Chondrocyte (in vitro differentiated cells): Measurements from ENCODE around the gene CPA5. TPM values are rescaled to one million over a fixed set of nuclear protein-coding genes. Genes with fewer than 3 reads are reported as not detected.

Source experiments
- DNase-seq: peaks from one replicate; pipeline ENCODE4 v3.0.0; 2021; ENCODE audit warnings: mixed read lengths, low spot score
- H3K27ac Mint-ChIP-seq: one replicate; pipeline ENCODE4 v1.8.0; 2021; ENCODE audit warnings: mild to moderate bottlenecking, moderate library complexity, mixed read lengths; ENCODE audit not compliant: unreplicated experiment
- H3K27me3 Mint-ChIP-seq: 2 replicates; pipeline ENCODE4 v1.8.0; 2021; ENCODE audit warnings: low read depth, mixed read lengths
- H3K36me3 Mint-ChIP-seq: 2 replicates; pipeline ENCODE4 v1.8.0; 2021; ENCODE audit warnings: low read depth, mixed read lengths
- H3K4me1 Mint-ChIP-seq: 2 replicates; pipeline ENCODE4 v1.8.0; 2021; ENCODE audit warnings: low read depth, mild to moderate bottlenecking, mixed read lengths
- H3K4me3 Mint-ChIP-seq: one replicate; pipeline ENCODE4 v1.8.0; 2021; ENCODE audit warnings: mild to moderate bottlenecking, moderate library complexity, mixed read lengths; ENCODE audit not compliant: unreplicated experiment
- H3K9me3 Mint-ChIP-seq: 2 replicates; pipeline ENCODE4 v1.8.0; 2021; ENCODE audit warnings: low read depth, mixed read lengths
- total RNA-seq: library from RNA; stranded (reverse); gene quantifications from 3 replicates; pipeline ENCODE4 v1.2.1, GENCODE V29; 2021
- TF ChIP-seq, protein P1 (sequence below): fragments of 200-600 bp; sonication (generic); IDR thresholded peaks from 2 replicates; pipeline ENCODE4 v1.5.0; 2021; ENCODE audit warnings: antibody characterized with exemption, mild to moderate bottlenecking, moderate library complexity

Gene CPA5
- total RNA-seq, 1 donor from 2014 or later, result not detected

GRCh38 chr7:130303982-130304381, 40.6 kb upstream of the CPA5 start:
- Mint-ChIP-seq H3K9me3 (no peaks in the 10 kb centered on the region), H3K27me3 (no peaks in the 10 kb centered on the region), H3K27ac (no peak overlapping the region), H3K36me3 (no peaks in the 10 kb centered on the region), H3K4me3 (no peak overlapping the region), H3K4me1 (no peaks in the 10 kb centered on the region)
- no peak for DNase-seq
- TF ChIP-seq, protein P1, sequence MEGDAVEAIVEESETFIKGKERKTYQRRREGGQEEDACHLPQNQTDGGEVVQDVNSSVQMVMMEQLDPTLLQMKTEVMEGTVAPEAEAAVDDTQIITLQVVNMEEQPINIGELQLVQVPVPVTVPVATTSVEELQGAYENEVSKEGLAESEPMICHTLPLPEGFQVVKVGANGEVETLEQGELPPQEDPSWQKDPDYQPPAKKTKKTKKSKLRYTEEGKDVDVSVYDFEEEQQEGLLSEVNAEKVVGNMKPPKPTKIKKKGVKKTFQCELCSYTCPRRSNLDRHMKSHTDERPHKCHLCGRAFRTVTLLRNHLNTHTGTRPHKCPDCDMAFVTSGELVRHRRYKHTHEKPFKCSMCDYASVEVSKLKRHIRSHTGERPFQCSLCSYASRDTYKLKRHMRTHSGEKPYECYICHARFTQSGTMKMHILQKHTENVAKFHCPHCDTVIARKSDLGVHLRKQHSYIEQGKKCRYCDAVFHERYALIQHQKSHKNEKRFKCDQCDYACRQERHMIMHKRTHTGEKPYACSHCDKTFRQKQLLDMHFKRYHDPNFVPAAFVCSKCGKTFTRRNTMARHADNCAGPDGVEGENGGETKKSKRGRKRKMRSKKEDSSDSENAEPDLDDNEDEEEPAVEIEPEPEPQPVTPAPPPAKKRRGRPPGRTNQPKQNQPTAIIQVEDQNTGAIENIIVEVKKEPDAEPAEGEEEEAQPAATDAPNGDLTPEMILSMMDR, result no peak

DNA sequence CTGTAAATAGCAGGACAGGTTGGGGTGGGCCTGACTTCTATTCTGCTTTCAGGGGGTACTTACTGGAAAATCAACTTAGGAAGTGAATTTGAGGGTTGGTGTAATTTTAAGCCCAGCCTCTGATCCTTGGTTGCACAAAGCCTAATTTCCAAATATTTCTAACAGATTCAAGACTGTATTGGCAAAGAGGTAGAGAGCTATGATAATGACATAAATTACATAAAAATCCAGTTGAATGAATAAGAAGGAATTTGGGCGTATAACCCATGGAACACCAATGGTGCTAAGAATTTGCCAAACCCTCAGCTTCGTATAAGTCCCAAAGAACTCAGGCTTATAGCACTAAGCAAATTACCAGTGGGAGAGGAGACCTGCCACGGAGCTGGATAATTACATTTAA, 39.7 kb upstream of the CPA5 start:
- no peak for DNase-seq
- Mint-ChIP-seq H3K27me3 (no peaks in the 10 kb centered on the region), H3K9me3 (no peaks in the 10 kb centered on the region), H3K4me1 (no peaks in the 10 kb centered on the region), H3K36me3 (no peaks in the 10 kb centered on the region), H3K4me3 (no peak overlapping the region), H3K27ac (no peak overlapping the region)
- TF ChIP-seq, protein P1, result no peak

GRCh38 chr7:130305433-130306042, 39.1 kb upstream of the CPA5 start:
- H3K27ac Mint-ChIP-seq, result no peak overlapping the region
- H3K4me3 Mint-ChIP-seq, result no peak overlapping the region
- TF ChIP-seq, protein P1, result no peak
- no peaks in the 10 kb centered on the region for H3K36me3 Mint-ChIP-seq
- no peaks in the 10 kb centered on the region for H3K4me1 Mint-ChIP-seq
- no peaks in the 10 kb centered on the region for H3K27me3 Mint-ChIP-seq
- DNase-seq, result no peak
- no peaks in the 10 kb centered on the region for H3K9me3 Mint-ChIP-seq

DNA sequence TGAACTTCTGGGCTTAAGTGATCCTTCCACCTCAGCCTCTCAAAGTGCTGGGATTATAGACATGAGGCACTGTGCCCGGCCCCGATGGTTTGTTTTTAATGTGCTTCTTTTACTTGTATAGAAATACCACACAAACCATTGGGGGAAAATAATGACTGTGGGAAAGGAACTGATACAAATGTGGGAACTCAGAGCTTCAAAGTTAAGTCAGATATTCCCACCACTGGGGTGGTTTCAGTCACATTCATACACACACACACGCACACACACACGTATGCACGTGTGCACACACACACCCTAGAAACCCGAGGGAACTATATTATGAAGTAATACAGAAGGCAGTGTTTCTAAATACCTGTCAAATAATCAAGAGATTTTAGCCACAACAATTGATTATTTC, 34.6 kb upstream of the CPA5 start:
- H3K9me3 Mint-ChIP-seq, result no peaks in the 10 kb centered on the region
- H3K27ac Mint-ChIP-seq, result no peak overlapping the region
- no peaks in the 10 kb centered on the region for H3K4me1 Mint-ChIP-seq

DNA sequence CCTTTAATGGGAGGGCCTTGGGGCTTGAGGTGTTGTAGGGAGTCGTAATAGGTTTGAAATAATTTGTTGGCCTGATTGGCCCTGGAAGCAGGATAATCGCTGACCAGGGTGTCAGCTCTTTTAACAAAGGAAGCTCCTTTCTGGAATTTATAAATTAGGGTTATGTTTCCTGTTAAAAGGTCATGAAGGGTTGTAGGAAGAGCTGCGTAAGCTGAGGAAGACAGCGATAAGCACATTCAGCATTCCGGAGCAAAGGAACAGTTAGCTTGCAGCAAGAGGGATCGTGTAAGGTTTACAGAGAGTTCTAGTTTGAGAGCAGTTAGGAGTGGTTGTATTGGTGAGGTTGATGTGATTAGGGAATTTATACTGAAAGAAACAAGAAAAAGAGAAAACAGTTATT, 30.3 kb upstream of the CPA5 start:
- H3K4me3 Mint-ChIP-seq, result no peak overlapping the region
- H3K4me1 Mint-ChIP-seq, result no peaks in the 10 kb centered on the region
- TF ChIP-seq, protein P1, result no peak
- H3K36me3 Mint-ChIP-seq, result no peaks in the 10 kb centered on the region
- no peaks in the 10 kb centered on the region for H3K9me3 Mint-ChIP-seq
- no peak for DNase-seq
- H3K27ac Mint-ChIP-seq, result no peak overlapping the region
- no peaks in the 10 kb centered on the region for H3K27me3 Mint-ChIP-seq

More for the DNA sequence above, 34.6 kb upstream of the CPA5 start:
- no peak for DNase-seq
- Mint-ChIP-seq H3K36me3 (no peaks in the 10 kb centered on the region), H3K27me3 (no peaks in the 10 kb centered on the region), H3K4me3 (no peak overlapping the region)
- TF ChIP-seq, protein P1, result no peak
